ENCODE measurements around the gene PPP2R5E. TPM values are rescaled to one million over a fixed set of nuclear protein-coding genes. Genes with fewer than 3 reads are reported as not detected.

PPP2R5E gene
- total and polyA plus RNA-seq, 7 experiments from 2014 or later, result 29.2 to 47.8 (median 37.5) TPM

GRCh38 chr14:63452796-63453195, 90.4 kb downstream of the PPP2R5E start:
- Mint-ChIP-seq H3K27me3 (no peaks in the 10 kb centered on the region), H3K9me3 (peaks cover 0 to 2% (median 0%) of the 10 kb centered on the region in 11 donors), H3K27ac (no peak overlapping the region), H3K36me3 (peaks cover 13 to 57% (median 24%) of the 10 kb centered on the region in 5 donors), H3K4me1 (peaks cover 9 to 54% (median 30%) of the 10 kb centered on the region in 7 donors), H3K4me3 (no peak overlapping the region)
- Histone ChIP-seq H3K4me3 (ENCODE audit: low read length) (no peak overlapping the region), H3K27ac (ENCODE audit: low read depth, low read length) (no peak overlapping the region), H3K4me1 (ENCODE audit: control insufficient read depth in 2 of 2, insufficient read depth in 2 of 2, low read length in 2 of 2) (no peaks in the 10 kb centered on the region), H3K36me3 (ENCODE audit: control insufficient read depth in 2 of 3, insufficient read depth in 3 of 3, low read length in 3 of 3) (peaks cover 0 to 12% (median 3%) of the 10 kb centered on the region in 3 experiments), H3K27me3 (ENCODE audit: control insufficient read depth in 2 of 2, insufficient read depth in 2 of 2, low read length in 2 of 2) (no peaks in the 10 kb centered on the region), H3K9me3 (ENCODE audit: control insufficient read depth in 2 of 3, low read length in 3 of 3) (no peaks in the 10 kb centered on the region)
- ChIA-PET POLR2A (no interaction called here), CTCF (no interaction called here)
- DNase-seq, result no peak
- intact Hi-C loops (cut with micrococcal nuclease), result loop anchor here in 1 of 2 donors (2.0 kb wide), 1 partner anchor 14 kb away; no protein-coding TSS in a partner anchor
- ATAC-seq, result no peak

DNA sequence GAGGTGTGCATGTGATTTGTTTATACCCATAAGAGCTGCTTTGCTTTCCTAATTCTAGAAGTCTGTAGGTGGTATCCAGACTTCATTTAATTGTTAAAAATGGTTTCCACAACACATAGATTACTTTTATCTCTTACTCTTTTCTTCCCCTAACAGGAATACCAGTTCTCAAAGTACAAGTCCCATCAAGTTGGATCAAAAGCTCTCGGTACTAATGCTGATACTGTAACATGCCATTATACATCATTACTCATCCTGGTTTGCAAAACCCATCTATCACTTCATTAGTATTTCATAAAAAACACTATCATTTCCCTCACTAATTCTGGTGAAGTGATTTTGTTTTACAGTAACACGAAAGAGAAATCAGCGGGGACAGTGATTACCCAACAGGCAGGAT, 94.3 kb downstream of the PPP2R5E start:
- Histone ChIP-seq H3K4me3 (ENCODE audit: low read length) (no peak overlapping the region), H3K27me3 (ENCODE audit: control insufficient read depth in 2 of 2, insufficient read depth in 2 of 2, low read length in 2 of 2) (no peaks in the 10 kb centered on the region), H3K27ac (ENCODE audit: low read depth, low read length) (no peak overlapping the region), H3K4me1 (ENCODE audit: control insufficient read depth in 2 of 2, insufficient read depth in 2 of 2, low read length in 2 of 2) (no peaks in the 10 kb centered on the region), H3K36me3 (ENCODE audit: control insufficient read depth in 2 of 3, insufficient read depth in 3 of 3, low read length in 3 of 3) (peaks cover 0 to 12% (median 3%) of the 10 kb centered on the region in 3 experiments), H3K9me3 (ENCODE audit: control insufficient read depth in 2 of 3, low read length in 3 of 3) (no peaks in the 10 kb centered on the region)
- POLR2A ChIA-PET, result no interaction called here
- Mint-ChIP-seq H3K9me3 (peaks cover 0 to 2% (median 0%) of the 10 kb centered on the region in 11 donors), H3K27ac (no peak overlapping the region), H3K27me3 (no peaks in the 10 kb centered on the region), H3K4me1 (peaks cover 4 to 47% (median 29%) of the 10 kb centered on the region in 7 donors), H3K36me3 (peaks cover 19 to 62% (median 37%) of the 10 kb centered on the region in 5 donors), H3K4me3 (no peak overlapping the region)
- DNase-seq, result no peak
- CTCF ChIA-PET, result no interaction called here
- ATAC-seq, result no peak
- intact Hi-C loops (cut with micrococcal nuclease), result no loop called here

- Mint-ChIP-seq H3K36me3 (peaks cover 9 to 44% (median 36%) of the 10 kb centered on the region in 5 donors), H3K4me1 (peaks cover 7 to 50% (median 34%) of the 10 kb centered on the region in 7 donors), H3K4me3 (no peak overlapping the region), H3K27ac (no peak overlapping the region), H3K27me3 (no peaks in the 10 kb centered on the region), H3K9me3 (peaks cover 0 to 6% (median 0%) of the 10 kb centered on the region in 11 donors)
- Histone ChIP-seq H3K36me3 (ENCODE audit: control insufficient read depth in 2 of 3, insufficient read depth in 3 of 3, low read length in 3 of 3) (no peaks in the 10 kb centered on the region), H3K9me3 (ENCODE audit: control insufficient read depth in 2 of 3, low read length in 3 of 3) (no peaks in the 10 kb centered on the region), H3K4me3 (ENCODE audit: low read length) (no peak overlapping the region), H3K27ac (ENCODE audit: low read depth, low read length) (no peak overlapping the region), H3K4me1 (ENCODE audit: control insufficient read depth in 2 of 2, insufficient read depth in 2 of 2, low read length in 2 of 2) (peaks cover 0 to 4% of the 10 kb centered on the region in 2 donors), H3K27me3 (ENCODE audit: control insufficient read depth in 2 of 2, insufficient read depth in 2 of 2, low read length in 2 of 2) (no peaks in the 10 kb centered on the region)
- ATAC-seq (no peak), DNase-seq (no peak)
- CTCF ChIA-PET, result no interaction called here
- intact Hi-C loops (cut with micrococcal nuclease), result no loop called here
- POLR2A ChIA-PET, result interaction anchor here (0.5 kb wide), 1 partner anchor 187 kb away, joined by 5 read pairs; no protein-coding TSS in a partner anchor
Measured at GRCh38 chr14:63444588-63444987, 98.6 kb downstream of the PPP2R5E start.

GRCh38 chr14:63443988-63444387, 99.2 kb downstream of the PPP2R5E start:
- no peaks in the 10 kb centered on the region for H3K9me3 ChIP-seq (ENCODE audit: control insufficient read depth in 2 of 3, low read length in 3 of 3)
- H3K4me3 Mint-ChIP-seq, result peak overlapping the region in 1 of 10 donors; percentile 4
- no peaks in the 10 kb centered on the region for H3K36me3 ChIP-seq (ENCODE audit: control insufficient read depth in 2 of 3, insufficient read depth in 3 of 3, low read length in 3 of 3)
- peaks cover 0 to 4% of the 10 kb centered on the region in 2 donors for H3K4me1 ChIP-seq (ENCODE audit: control insufficient read depth in 2 of 2, insufficient read depth in 2 of 2, low read length in 2 of 2)
- DNase-seq (no peak), ATAC-seq (no peak)
- H3K4me3 ChIP-seq (ENCODE audit: low read length), result no peak overlapping the region
- H3K27me3 Mint-ChIP-seq, result no peaks in the 10 kb centered on the region
- ChIA-PET POLR2A (interaction anchor here (0.5 kb wide), 1 partner anchor 186 kb away, joined by 5 read pairs; no protein-coding TSS in a partner anchor), CTCF (no interaction called here)
- H3K9me3 Mint-ChIP-seq, result peaks cover 0 to 6% (median 0%) of the 10 kb centered on the region in 11 donors
- H3K4me1 Mint-ChIP-seq, result peaks cover 8 to 50% (median 36%) of the 10 kb centered on the region in 7 donors
- H3K36me3 Mint-ChIP-seq, result peaks cover 9 to 42% (median 33%) of the 10 kb centered on the region in 5 donors
- peak overlapping the region in 2 of 9 donors; percentile 12 to 14 for H3K27ac Mint-ChIP-seq
- no peaks in the 10 kb centered on the region for H3K27me3 ChIP-seq (ENCODE audit: control insufficient read depth in 2 of 2, insufficient read depth in 2 of 2, low read length in 2 of 2)
- no peak overlapping the region for H3K27ac ChIP-seq (ENCODE audit: low read depth, low read length)
- intact Hi-C loops (cut with micrococcal nuclease), result no loop called here

DNA sequence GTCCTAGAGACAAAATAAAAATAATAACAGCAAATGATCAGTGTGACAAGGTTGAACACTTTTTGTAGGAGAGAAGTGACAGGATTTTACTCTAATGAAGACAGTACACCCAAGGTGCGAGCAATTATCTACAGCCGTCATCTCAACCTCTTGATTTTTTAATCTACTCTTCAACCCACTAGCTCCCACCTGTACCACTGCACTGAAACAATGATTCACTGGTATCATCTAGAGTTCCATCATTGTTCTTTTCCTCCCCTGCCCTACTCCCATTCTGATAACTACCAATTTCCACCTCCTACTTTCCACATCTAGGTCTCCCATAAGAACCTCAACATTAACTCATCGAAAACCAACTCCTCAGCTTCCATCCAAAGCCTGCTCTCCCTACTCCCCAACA, 99.8 kb downstream of the PPP2R5E start:
- H3K36me3 Mint-ChIP-seq, result peaks cover 9 to 40% (median 30%) of the 10 kb centered on the region in 5 donors
- no peak overlapping the region for H3K4me3 Mint-ChIP-seq
- peaks cover 14 to 53% (median 43%) of the 10 kb centered on the region in 7 donors for H3K4me1 Mint-ChIP-seq
- H3K4me3 ChIP-seq (ENCODE audit: low read length), result no peak overlapping the region
- no peak overlapping the region for H3K27ac ChIP-seq (ENCODE audit: low read depth, low read length)
- H3K27ac Mint-ChIP-seq, result peak overlapping the region in 1 of 9 donors; percentile 12
- POLR2A ChIA-PET, result no interaction called here
- intact Hi-C loops (cut with micrococcal nuclease), result no loop called here
- peaks cover 0 to 6% (median 0%) of the 10 kb centered on the region in 11 donors for H3K9me3 Mint-ChIP-seq
- no peaks in the 10 kb centered on the region for H3K27me3 ChIP-seq (ENCODE audit: control insufficient read depth in 2 of 2, insufficient read depth in 2 of 2, low read length in 2 of 2)
- H3K4me1 ChIP-seq (ENCODE audit: control insufficient read depth in 2 of 2, insufficient read depth in 2 of 2, low read length in 2 of 2), result peaks cover 0 to 5% of the 10 kb centered on the region in 2 donors
- no peaks in the 10 kb centered on the region for H3K9me3 ChIP-seq (ENCODE audit: control insufficient read depth in 2 of 3, low read length in 3 of 3)
- ATAC-seq, result no peak
- no peaks in the 10 kb centered on the region for H3K36me3 ChIP-seq (ENCODE audit: control insufficient read depth in 2 of 3, insufficient read depth in 3 of 3, low read length in 3 of 3)
- CTCF ChIA-PET, result no interaction called here
- DNase-seq, result no peak
- H3K27me3 Mint-ChIP-seq, result no peaks in the 10 kb centered on the region

- Mint-ChIP-seq H3K36me3 (peaks cover 0 to 27% (median 12%) of the 10 kb centered on the region in 5 donors), H3K27ac (peak overlapping the region in 7 of 9 donors; percentile 2 to 82 (median 59)), H3K9me3 (no peaks in the 10 kb centered on the region), H3K4me1 (peaks cover 43 to 82% (median 72%) of the 10 kb centered on the region in 7 donors), H3K4me3 (peak overlapping the region in 8 of 10 donors; percentile 18 to 75 (median 58)), H3K27me3 (no peaks in the 10 kb centered on the region)
- Histone ChIP-seq H3K4me3 (ENCODE audit: low read length) (no peak overlapping the region), H3K9me3 (ENCODE audit: control insufficient read depth in 2 of 3, low read length in 3 of 3) (no peaks in the 10 kb centered on the region), H3K27ac (ENCODE audit: low read depth, low read length) (no peak overlapping the region), H3K36me3 (ENCODE audit: control insufficient read depth in 2 of 3, insufficient read depth in 3 of 3, low read length in 3 of 3) (no peaks in the 10 kb centered on the region), H3K4me1 (ENCODE audit: control insufficient read depth in 2 of 2, insufficient read depth in 2 of 2, low read length in 2 of 2) (peaks cover 0 to 19% of the 10 kb centered on the region in 2 donors), H3K27me3 (ENCODE audit: control insufficient read depth in 2 of 2, insufficient read depth in 2 of 2, low read length in 2 of 2) (no peaks in the 10 kb centered on the region)
- ChIA-PET CTCF (interaction anchor here (1.0 to 1.4 kb wide), 2 partner anchors 42 to 332 kb away, joined by 3 read pairs; no protein-coding TSS in a partner anchor), POLR2A (interaction anchor here (0.6 to 1.2 kb wide), 2 partner anchors 78 to 250 kb away, joined by 3 read pairs; no protein-coding TSS in a partner anchor)
- DNase-seq, result peak in 7 of 9 donors; percentile 8 to 41 (median 21)
- intact Hi-C loops (cut with micrococcal nuclease), result loop anchor here (1.0 to 2.0 kb wide), 3 partner anchors 15 to 105 kb away; partner anchors contain the start of gene PPP2R5E (in 1 of the 2)
- ATAC-seq, result peak; percentile 67
Measured at GRCh38 chr14:63438065-63438757, 105.0 kb downstream of the PPP2R5E start.
